Activated CD8-positive, alpha-beta memory T cell treated with anti-CD3 and anti-CD28 coated beads, Interleukin-2, amount 50 U/mL, for 48 hours (primary cell): ENCODE data around the gene FAM186B.

Source experiments
- DNase-seq: peaks from one replicate; pipeline ENCODE4 v3.0.0-alpha.2; 2020

Gene FAM186B

GRCh38 chr12:49552014-49552413 is 53.4 kb downstream of the FAM186B start:
- no peak for DNase-seq

- DNase-seq, result no peak
Measured at GRCh38 chr12:49550693-49551252, 54.7 kb downstream of the FAM186B start.

- DNase-seq, result no peak
Measured at GRCh38 chr12:49549735-49550692, 55.4 kb downstream of the FAM186B start.

- peak; percentile 73 for DNase-seq
Measured at GRCh38 chr12:49548822-49549648, 56.4 kb downstream of the FAM186B start.

- no peak for DNase-seq
Measured at GRCh38 chr12:49548481-49548821, 57.0 kb downstream of the FAM186B start.

- no peak for DNase-seq
Measured at GRCh38 chr12:49547090-49547690, 58.2 kb downstream of the FAM186B start.

GRCh38 chr12:49546481-49546880 is 59.0 kb downstream of the FAM186B start:
- DNase-seq, result no peak

- DNase-seq, result no peak
Measured at GRCh38 chr12:49545815-49546214, 59.6 kb downstream of the FAM186B start.

- no peak for DNase-seq
Measured at GRCh38 chr12:49543914-49544815, 61.3 kb downstream of the FAM186B start.

GRCh38 chr12:49543221-49543913 is 62.1 kb downstream of the FAM186B start:
- no peak for DNase-seq

- DNase-seq, result no peak
Measured at GRCh38 chr12:49542592-49543160, 62.8 kb downstream of the FAM186B start.

GRCh38 chr12:49541911-49542505 is 63.4 kb downstream of the FAM186B start:
- no peak for DNase-seq

GRCh38 chr12:49541140-49541861 is 64.1 kb downstream of the FAM186B start:
- DNase-seq, result no peak

- no peak for DNase-seq
Measured at GRCh38 chr12:49540229-49541139, 65.0 kb downstream of the FAM186B start.

- DNase-seq, result no peak
Measured at GRCh38 chr12:49539406-49540228, 65.8 kb downstream of the FAM186B start.

- peak; percentile 87 for DNase-seq
Measured at GRCh38 chr12:49538510-49539403, 66.7 kb downstream of the FAM186B start, which contains the start of gene KCNH3. TSS of gene KCNH3 (plus strand) at chr12:49539030. CDS start at chr12:49539417, 387 bp downstream.
